PFSK-1 (cell line): ENCODE measurements around the gene NR2F1.

Experiments
- FOXP2 ChIP-seq: optimal IDR thresholded peaks from 2 replicates; pipeline ENCODE3; 2011; ENCODE audit warnings: borderline replicate concordance, control low read depth, inconsistent platforms; ENCODE audit not compliant: insufficient read depth; ENCODE audit errors: extremely low read length, extremely low read depth
- POLR2AphosphoS5 ChIP-seq: IDR thresholded peaks from 2 replicates; pipeline ENCODE4 v1.6.1; 2012; ENCODE audit warnings: low read depth, mild to moderate bottlenecking, control low read depth, low read length, moderate library complexity
- REST ChIP-seq, 2 experiments: IDR thresholded peaks; 2 replicates each; pipeline versions ENCODE4 v1.6.1 to v1.8.0; 2011 to 2012; ENCODE audit warnings: low read depth in 2 of 2, low read length in 2 of 2, control low read depth in 1 of 2, inconsistent platforms in 1 of 2, mild to moderate bottlenecking in 1 of 2, moderate library complexity in 1 of 2; ENCODE audit not compliant: insufficient read depth in 1 of 2
- SIN3A ChIP-seq: IDR thresholded peaks from 2 replicates; pipeline ENCODE4 v1.6.1; 2012; ENCODE audit warnings: mild to moderate bottlenecking, low read length, moderate library complexity, borderline replicate concordance; ENCODE audit not compliant: insufficient read depth
- TAF1 ChIP-seq: IDR thresholded peaks from 2 replicates; pipeline ENCODE4 v1.6.1; 2012; ENCODE audit warnings: low read length, control low read depth, borderline replicate concordance; ENCODE audit not compliant: insufficient read depth

Gene NR2F1

GRCh38 chr5:93582167-93582462 lies 907 bp upstream of the NR2F1 start:
- TF ChIP-seq SIN3A (no peak), TAF1 (no peak)

GRCh38 chr5:93583439-93583767 lies 381 bp downstream of the NR2F1 start:
- TF ChIP-seq FOXP2 (no peak), POLR2AphosphoS5 (no peak), TAF1 (no peak), SIN3A (no peak)

- TF ChIP-seq POLR2AphosphoS5 (no peak), REST (IDR thresholded peaks at IDR 0.05; ENCODE audit: insufficient read depth in 1 of 2, low read depth in 2 of 2, low read length in 2 of 2) (no peak), FOXP2 (no peak), SIN3A (no peak), TAF1 (no peak)
Measured at GRCh38 chr5:93583768-93584595, 960 bp downstream of the NR2F1 start.

GRCh38 chr5:93584596-93585040 lies 1.6 kb downstream of the NR2F1 start:
- TF ChIP-seq TAF1: no peak
- TF ChIP-seq FOXP2: no peak
- TF ChIP-seq POLR2AphosphoS5: no peak
- no peak for TF ChIP-seq SIN3A
- TF ChIP-seq REST (IDR thresholded peaks at IDR 0.05; ENCODE audit: insufficient read depth in 1 of 2, low read depth in 2 of 2, low read length in 2 of 2): no peak

GRCh38 chr5:93585041-93585766 lies 2.2 kb downstream of the NR2F1 start:
- TF ChIP-seq FOXP2 (no peak), SIN3A (no peak), POLR2AphosphoS5 (no peak), TAF1 (no peak), REST (IDR thresholded peaks at IDR 0.05; ENCODE audit: insufficient read depth in 1 of 2, low read depth in 2 of 2, low read length in 2 of 2) (no peak)
